Measurements from ENCODE around the gene HSD11B2.

DNA sequence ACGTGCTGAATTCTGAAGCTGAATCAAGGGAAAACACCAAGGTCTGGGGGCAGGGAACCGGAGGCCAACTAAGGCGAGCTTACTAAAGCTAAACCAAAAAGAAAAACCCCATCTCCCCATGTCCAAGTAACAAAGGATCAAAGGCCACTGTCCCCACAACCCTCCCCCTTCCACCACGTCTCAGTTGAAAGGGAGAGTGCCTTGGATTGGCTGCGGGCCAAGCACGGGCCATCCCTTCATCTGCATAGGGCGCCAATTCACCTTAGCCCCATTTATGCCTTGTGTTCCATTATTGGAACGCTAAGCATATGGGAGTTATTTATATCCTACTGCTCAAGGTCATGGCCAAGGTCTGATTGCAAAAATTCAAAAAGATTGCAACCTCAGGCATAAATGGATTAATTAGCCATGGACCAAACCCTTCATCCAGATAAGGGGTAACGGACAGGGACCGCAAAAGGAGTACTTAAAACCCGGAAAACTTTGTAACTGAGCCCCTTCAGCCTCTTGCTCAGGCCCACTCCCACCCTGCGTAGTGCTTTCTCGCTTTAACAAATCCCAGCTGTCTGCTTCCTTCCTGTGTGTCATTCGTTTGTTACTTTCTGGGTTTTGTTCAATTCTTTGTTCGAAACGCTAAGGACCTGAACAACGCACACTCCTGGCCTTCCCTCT lies 50.8 kb downstream of the HSD11B2 start:
- TF ChIP-seq EZH2 (IDR thresholded peaks at IDR 0.05; ENCODE audit: borderline replicate concordance, low read length) = no peak
- TF ChIP-seq, protein P1, sequence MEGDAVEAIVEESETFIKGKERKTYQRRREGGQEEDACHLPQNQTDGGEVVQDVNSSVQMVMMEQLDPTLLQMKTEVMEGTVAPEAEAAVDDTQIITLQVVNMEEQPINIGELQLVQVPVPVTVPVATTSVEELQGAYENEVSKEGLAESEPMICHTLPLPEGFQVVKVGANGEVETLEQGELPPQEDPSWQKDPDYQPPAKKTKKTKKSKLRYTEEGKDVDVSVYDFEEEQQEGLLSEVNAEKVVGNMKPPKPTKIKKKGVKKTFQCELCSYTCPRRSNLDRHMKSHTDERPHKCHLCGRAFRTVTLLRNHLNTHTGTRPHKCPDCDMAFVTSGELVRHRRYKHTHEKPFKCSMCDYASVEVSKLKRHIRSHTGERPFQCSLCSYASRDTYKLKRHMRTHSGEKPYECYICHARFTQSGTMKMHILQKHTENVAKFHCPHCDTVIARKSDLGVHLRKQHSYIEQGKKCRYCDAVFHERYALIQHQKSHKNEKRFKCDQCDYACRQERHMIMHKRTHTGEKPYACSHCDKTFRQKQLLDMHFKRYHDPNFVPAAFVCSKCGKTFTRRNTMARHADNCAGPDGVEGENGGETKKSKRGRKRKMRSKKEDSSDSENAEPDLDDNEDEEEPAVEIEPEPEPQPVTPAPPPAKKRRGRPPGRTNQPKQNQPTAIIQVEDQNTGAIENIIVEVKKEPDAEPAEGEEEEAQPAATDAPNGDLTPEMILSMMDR (IDR thresholded peaks at IDR 0.05; ENCODE audit: low read length) = no peak
